Activated T-helper 2 cell treated with anti-CD3 and anti-CD28 coated beads, Interferon-gamma antibody, Interleukin-2, Interleukin-4, amounts not matched to agents 10 μg/mL and 5 μg/mL and 100 μg/mL, durations not matched to agents 14 hours and 24 hours and 36 hours (primary cell): ENCODE results near the gene SUGCT. TPM values are rescaled to one million over a fixed set of nuclear protein-coding genes. Genes with fewer than 3 reads are reported as not detected.
"Not testable (repeated sequence)": the region's sequence is repeated elsewhere in the genome, so short reads cannot be mapped to it uniquely, and the experiment has no call there.

Experiments
- DNase-seq: peaks from one replicate; pipeline ENCODE4 v3.0.0; 2021; ENCODE audit warnings: low spot score
- H3K27ac Mint-ChIP-seq: one replicate; pipeline ENCODE4 v1.8.0; 2021; ENCODE audit warnings: mixed read lengths
- H3K27me3 Mint-ChIP-seq: one replicate; pipeline ENCODE4 v1.8.0; 2021; ENCODE audit warnings: low read depth, mixed read lengths
- H3K36me3 Mint-ChIP-seq: one replicate; pipeline ENCODE4 v1.8.0; 2021; ENCODE audit warnings: low read depth, mixed read lengths
- H3K4me1 Mint-ChIP-seq: one replicate; pipeline ENCODE4 v1.8.0; 2021; ENCODE audit warnings: low read depth, mixed read lengths
- H3K4me3 Mint-ChIP-seq: one replicate; pipeline ENCODE4 v1.8.0; 2021; ENCODE audit warnings: low read depth, mild to moderate bottlenecking, moderate library complexity, mixed read lengths
- H3K9me3 Mint-ChIP-seq: one replicate; pipeline ENCODE4 v1.8.0; 2021; ENCODE audit warnings: mixed read lengths
- intact Hi-C: fragments of 100-400 bp; cut with micrococcal nuclease; formaldehyde crosslinking; loops from one replicate; pipeline ENCODE4 v1.15.1; 2023
- total RNA-seq: library from RNA; stranded (reverse); gene quantifications from 2 replicates; pipeline ENCODE4 v1.2.3, GENCODE V29; 2022

The SUGCT gene
- total RNA-seq, 1 donor from 2014 or later: 0.43 TPM

- H3K36me3 Mint-ChIP-seq, DNase-seq, intact Hi-C loops, H3K4me1 Mint-ChIP-seq, H3K9me3 Mint-ChIP-seq, H3K27me3 Mint-ChIP-seq, H3K4me3 Mint-ChIP-seq, H3K27ac Mint-ChIP-seq: not testable (repeated sequence)
Observed at GRCh38 chr7:40117199-40117598, 17.6 kb upstream of the SUGCT start.

GRCh38 chr7:40118201-40118600, 16.6 kb upstream of the SUGCT start:
- H3K4me3 Mint-ChIP-seq, H3K9me3 Mint-ChIP-seq, H3K4me1 Mint-ChIP-seq, H3K27me3 Mint-ChIP-seq, H3K36me3 Mint-ChIP-seq, H3K27ac Mint-ChIP-seq, intact Hi-C loops, DNase-seq: not testable (repeated sequence)

- Mint-ChIP-seq H3K27me3 (no peaks in the 10 kb centered on the region), H3K4me1 (no peaks in the 10 kb centered on the region), H3K27ac (no peak overlapping the region), H3K4me3 (no peak overlapping the region), H3K36me3 (peaks cover 4% of the 10 kb centered on the region), H3K9me3 (no peaks in the 10 kb centered on the region)
- intact Hi-C loops: no loop called here
- DNase-seq: no peak
Observed at GRCh38 chr7:40120020-40120419, 14.8 kb upstream of the SUGCT start.

DNA sequence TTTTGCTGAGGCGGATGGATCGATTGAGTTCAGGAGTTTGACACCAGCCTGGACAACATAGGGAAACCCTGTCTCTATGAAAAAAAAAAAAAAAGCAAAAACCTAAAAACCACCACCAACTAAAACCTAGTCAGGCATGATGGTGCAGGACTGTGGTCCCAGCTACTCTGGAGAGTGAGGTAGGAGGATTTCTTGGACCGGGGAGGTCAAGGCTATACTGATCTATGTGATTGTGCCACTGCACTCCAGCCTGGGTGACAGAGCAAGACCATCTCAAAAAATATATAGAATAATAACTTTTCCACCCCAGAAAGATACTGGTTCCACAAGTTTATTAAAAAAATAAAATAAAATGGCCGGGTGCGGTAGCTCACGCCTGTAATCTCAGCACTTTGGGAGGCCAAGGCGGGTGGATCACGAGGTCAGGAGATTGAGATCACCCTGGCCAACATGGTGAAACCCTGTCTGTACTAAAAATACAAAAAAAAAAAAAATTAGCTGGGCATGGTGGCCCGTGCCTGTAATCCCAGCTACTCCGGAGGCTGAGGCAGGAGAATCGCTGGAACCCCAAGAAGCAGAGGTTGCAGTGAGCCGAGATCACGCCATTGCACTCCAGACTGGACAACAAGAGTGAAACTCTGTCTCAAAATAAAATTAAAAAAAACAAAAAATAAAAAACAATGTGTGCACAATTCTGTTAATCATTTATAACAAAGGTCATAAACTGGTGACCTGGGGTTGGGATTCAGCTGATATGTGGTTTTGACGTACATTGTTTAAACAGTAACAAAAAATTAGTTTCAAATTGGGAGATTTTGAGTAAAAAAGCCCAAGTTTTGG, 12.5 kb upstream of the SUGCT start:
- H3K4me3 Mint-ChIP-seq, H3K4me1 Mint-ChIP-seq, H3K27me3 Mint-ChIP-seq, H3K36me3 Mint-ChIP-seq, H3K27ac Mint-ChIP-seq, H3K9me3 Mint-ChIP-seq, intact Hi-C loops, DNase-seq: not testable (repeated sequence)

GRCh38 chr7:40122940-40123254, 11.9 kb upstream of the SUGCT start:
- peaks cover 6% of the 10 kb centered on the region for H3K36me3 Mint-ChIP-seq

GRCh38 chr7:40133561-40134427, 1.0 kb upstream of the SUGCT start:
- Mint-ChIP-seq H3K9me3 (no peaks in the 10 kb centered on the region), H3K27ac (peak overlapping the region; percentile 78), H3K4me1 (peaks cover 19% of the 10 kb centered on the region), H3K36me3 (peaks cover 14% of the 10 kb centered on the region), H3K27me3 (peaks cover 15% of the 10 kb centered on the region), H3K4me3 (peak overlapping the region; percentile 93)
- no peak for DNase-seq
- intact Hi-C loops: loop anchor here (1.0 to 10.0 kb wide), 6 partner anchors 184 to 1229 kb away; partner anchors contain the start of genes RALA, VPS41 and YAE1

More at GRCh38 chr7:40122940-40123254, 11.9 kb upstream of the SUGCT start:
- no peak overlapping the region for H3K27ac Mint-ChIP-seq
- intact Hi-C loops: no loop called here
- no peak overlapping the region for H3K4me3 Mint-ChIP-seq
- no peaks in the 10 kb centered on the region for H3K4me1 Mint-ChIP-seq
- H3K9me3 Mint-ChIP-seq: no peaks in the 10 kb centered on the region
- H3K27me3 Mint-ChIP-seq: no peaks in the 10 kb centered on the region
- no peak for DNase-seq

DNA sequence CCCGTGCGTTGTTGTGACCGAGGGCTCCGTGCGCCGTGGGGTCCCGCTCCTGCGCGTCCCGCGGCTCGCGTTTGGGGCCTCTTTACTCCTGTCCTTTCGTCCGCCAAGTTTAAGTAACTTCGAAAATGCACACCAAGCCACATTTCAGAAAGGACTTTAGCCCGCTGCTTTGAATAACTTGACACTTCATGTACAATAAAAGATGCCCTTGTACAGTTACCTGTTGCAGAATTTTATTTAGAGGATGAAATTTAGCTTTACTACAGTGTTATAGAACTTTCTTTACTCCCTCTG, 459 bp downstream of the SUGCT start:
- Mint-ChIP-seq H3K27ac (no peak overlapping the region), H3K4me1 (peaks cover 17% of the 10 kb centered on the region), H3K9me3 (no peaks in the 10 kb centered on the region), H3K36me3 (peaks cover 11% of the 10 kb centered on the region), H3K27me3 (peaks cover 15% of the 10 kb centered on the region), H3K4me3 (peak overlapping the region; percentile 71)
- intact Hi-C loops: loop anchor here (10.0 kb wide), 2 partner anchors 240 to 1230 kb away; partner anchors contain the start of gene VPS41
- DNase-seq: no peak

GRCh38 chr7:40137563-40137962, 2.8 kb downstream of the SUGCT start:
- intact Hi-C loops: loop anchor here (10.0 kb wide), 2 partner anchors 243 to 1233 kb away; partner anchors contain the start of gene VPS41
- no peak for DNase-seq
- peaks cover 3% of the 10 kb centered on the region for H3K36me3 Mint-ChIP-seq
- H3K4me1 Mint-ChIP-seq: peaks cover 8% of the 10 kb centered on the region
- H3K27ac Mint-ChIP-seq: no peak overlapping the region
- H3K9me3 Mint-ChIP-seq: no peaks in the 10 kb centered on the region
- peaks cover 15% of the 10 kb centered on the region for H3K27me3 Mint-ChIP-seq
- no peak overlapping the region for H3K4me3 Mint-ChIP-seq

DNA sequence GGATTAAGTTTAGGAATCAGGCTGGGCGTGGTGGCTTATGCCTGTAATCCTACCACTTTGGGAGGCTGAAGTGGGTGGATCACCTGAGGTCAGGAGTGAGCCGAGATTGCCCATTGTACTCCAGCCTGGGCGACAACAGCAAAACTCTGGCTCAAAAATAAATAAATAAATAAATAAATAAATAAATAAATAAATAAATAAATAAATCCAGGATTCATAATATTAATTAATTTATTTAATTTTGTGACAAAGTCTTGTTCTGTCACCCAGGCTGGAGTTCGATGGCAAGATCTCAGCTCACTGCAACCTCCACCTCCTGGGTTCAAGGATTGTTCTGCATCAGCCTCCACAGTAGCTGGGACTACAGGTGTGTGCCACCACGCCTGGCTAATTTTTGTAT, 4.2 kb downstream of the SUGCT start:
- Mint-ChIP-seq H3K4me1 (peaks cover 2% of the 10 kb centered on the region), H3K27me3 (peaks cover 15% of the 10 kb centered on the region), H3K9me3 (no peaks in the 10 kb centered on the region), H3K27ac (no peak overlapping the region), H3K36me3 (no peaks in the 10 kb centered on the region), H3K4me3 (no peak overlapping the region)
- intact Hi-C loops: loop anchor here (10.0 kb wide), 2 partner anchors 244 to 1234 kb away; partner anchors contain the start of gene VPS41
- DNase-seq: no peak

DNA sequence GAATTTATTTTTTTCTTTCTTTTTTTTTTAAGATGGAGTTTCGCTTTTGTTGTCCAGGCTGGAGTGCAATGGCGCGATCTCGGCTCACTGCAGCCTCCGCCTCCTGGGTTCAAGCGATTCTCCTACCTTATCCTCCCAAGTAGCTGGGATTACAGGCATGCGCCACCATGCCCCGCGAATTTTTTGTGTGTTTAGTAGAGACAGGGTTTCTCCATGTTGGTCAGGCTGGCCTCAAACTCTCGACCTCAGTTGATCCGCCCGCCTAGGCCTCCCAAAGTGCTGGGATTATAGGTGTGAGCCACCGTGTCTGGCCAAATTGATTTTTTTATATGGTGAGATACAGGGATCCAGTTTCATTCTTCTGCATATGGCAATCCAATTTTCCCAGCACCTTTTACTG, 5.1 kb downstream of the SUGCT start:
- not testable (repeated sequence) for H3K9me3 Mint-ChIP-seq, DNase-seq, H3K4me1 Mint-ChIP-seq, H3K27ac Mint-ChIP-seq, H3K36me3 Mint-ChIP-seq, H3K4me3 Mint-ChIP-seq
- peaks cover 15% of the 10 kb centered on the region for H3K27me3 Mint-ChIP-seq
- intact Hi-C loops: loop anchor here (10.0 kb wide), 2 partner anchors 245 to 1235 kb away; partner anchors contain the start of gene VPS41

- H3K9me3 Mint-ChIP-seq, H3K4me3 Mint-ChIP-seq, DNase-seq, H3K27me3 Mint-ChIP-seq, intact Hi-C loops, H3K36me3 Mint-ChIP-seq, H3K27ac Mint-ChIP-seq, H3K4me1 Mint-ChIP-seq: not testable (repeated sequence)
Observed at GRCh38 chr7:40141916-40142315, 7.1 kb downstream of the SUGCT start.

DNA sequence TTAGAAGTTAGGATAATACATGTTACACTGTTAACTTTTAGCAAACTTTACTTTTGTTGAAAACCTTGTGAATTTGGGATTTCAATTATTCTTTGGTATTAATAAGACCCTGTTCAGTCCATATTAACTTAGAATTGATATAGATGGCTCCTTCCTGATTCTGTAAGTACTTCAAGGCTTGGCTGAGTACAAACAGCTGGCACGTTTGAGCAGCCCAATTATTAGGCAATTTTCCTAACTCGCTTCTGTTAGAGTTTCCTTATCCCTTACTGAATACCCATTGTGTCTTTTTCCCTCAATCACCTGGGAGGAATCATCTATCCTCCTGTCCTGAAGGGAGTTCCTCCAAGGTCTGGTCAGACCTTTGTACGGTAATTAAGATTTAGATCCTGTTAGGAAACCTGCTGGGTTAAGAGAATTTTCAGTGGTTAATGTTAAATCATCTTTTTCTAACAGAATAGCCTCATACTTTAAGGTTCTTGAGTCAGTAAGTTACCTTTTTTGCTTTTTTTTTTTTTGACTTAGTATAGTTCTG, 10.9 kb downstream of the SUGCT start:
- intact Hi-C loops, H3K27ac Mint-ChIP-seq, H3K4me1 Mint-ChIP-seq, H3K27me3 Mint-ChIP-seq, H3K9me3 Mint-ChIP-seq, DNase-seq, H3K36me3 Mint-ChIP-seq, H3K4me3 Mint-ChIP-seq: not testable (repeated sequence)
